H1 (cell line): ENCODE results near the gene GNG4. TPM values are rescaled to one million over a fixed set of nuclear protein-coding genes. Genes with fewer than 3 reads are reported as not detected.

Experiments
- CTCF ChIA-PET: fragments of 300-600 bp; sonication (Branson Sonifier 250); formaldehyde crosslinking; loops from one replicate; lab custom pipeline; 2021; ENCODE audit not compliant: partially characterized antibody; lab: Charles Lee
- POLR2A ChIA-PET: fragments of 300-600 bp; sonication (Branson Sonifier 250); formaldehyde crosslinking; loops from one replicate; lab custom pipeline; 2021; ENCODE audit warnings: inconsistent platforms; ENCODE audit not compliant: partially characterized antibody; lab: Charles Lee
- DNase-seq, 2 experiments: peaks; one replicate each; pipeline versions ENCODE4 v3.0.0 to v3.0.0-alpha.2; 2010 to 2022; ENCODE audit warnings: low spot score in 2 of 2, low read depth in 1 of 2, mixed read lengths in 1 of 2
- FAIRE-seq: peaks from 2 replicates; lab custom pipeline; 2011; peaks lifted over from hg19 to GRCh38; lab: Jason Lieb, UNC
- H2AFZ ChIP-seq: 2 replicates; pipeline ENCODE4 v1.8.1; 2012; ENCODE audit warnings: low read length, inconsistent platforms
- H2AK5ac ChIP-seq: 2 replicates; pipeline ENCODE4 v1.6.1; 2013; ENCODE audit warnings: low read depth, low read length
- H2BK120ac ChIP-seq: replicated peaks from 2 replicates; pipeline ENCODE3; 2013; ENCODE audit warnings: low read depth, low read length, inconsistent platforms
- H2BK12ac ChIP-seq: 2 replicates; pipeline ENCODE4 v1.6.1; 2013; ENCODE audit warnings: low read depth, low read length
- H2BK15ac ChIP-seq: 2 replicates; pipeline ENCODE4 v1.6.1; 2013; ENCODE audit warnings: low read length
- H2BK20ac ChIP-seq: 2 replicates; pipeline ENCODE4 v1.6.1; 2013; ENCODE audit warnings: low read length
- H2BK5ac ChIP-seq: 2 replicates; pipeline ENCODE4 v1.6.1; 2013; ENCODE audit warnings: low read depth, low read length
- H3K14ac ChIP-seq: 2 replicates; pipeline ENCODE4 v1.6.1; 2013; ENCODE audit warnings: inconsistent platforms; ENCODE audit not compliant: insufficient read length
- H3K18ac ChIP-seq: 2 replicates; pipeline ENCODE4 v1.6.1; 2013; ENCODE audit warnings: low read length; ENCODE audit errors: extremely low read depth
- H3K23ac ChIP-seq: 2 replicates; pipeline ENCODE4 v1.6.1; 2013; ENCODE audit warnings: inconsistent platforms; ENCODE audit not compliant: insufficient read length
- H3K23me2 ChIP-seq: 2 replicates; pipeline ENCODE4 v1.6.1; 2013; ENCODE audit warnings: low read depth, low read length
- H3K27ac ChIP-seq: 2 replicates; pipeline ENCODE4 v1.6.1; 2011; ENCODE audit warnings: low read depth, low read length, inconsistent platforms
- H3K27me3 ChIP-seq, 4 experiments: replicated peaks in 1 of 4; 1 replicate in 1 of 4; 2 replicates in 3 of 4; pipeline versions ENCODE4 v1.6.1 to v1.8.1; 2011 to 2013; ENCODE audit warnings: low read length in 3 of 4, mild to moderate bottlenecking in 3 of 4, inconsistent platforms in 2 of 4, mixed read lengths in 2 of 4, moderate library complexity in 1 of 4; ENCODE audit not compliant: control insufficient read depth in 3 of 4, insufficient read depth in 3 of 4; ENCODE audit errors: extremely low read depth in 1 of 4
- H3K36me3 ChIP-seq, 4 experiments: 2 replicates each; pipeline versions ENCODE4 v1.6.1 to v1.8.1; 2011 to 2013; ENCODE audit warnings: mild to moderate bottlenecking in 4 of 4, low read length in 3 of 4, moderate library complexity in 2 of 4, control low read depth in 1 of 4, inconsistent platforms in 1 of 4; ENCODE audit not compliant: insufficient read depth in 4 of 4, control insufficient read depth in 2 of 4
- H3K4ac ChIP-seq: replicated peaks from 2 replicates; pipeline ENCODE3; 2013; ENCODE audit warnings: low read length, low read depth, mixed read lengths, inconsistent platforms; ENCODE audit not compliant: insufficient read length
- H3K4me1 ChIP-seq, 4 experiments: replicated peaks in 1 of 4; 1 replicate in 1 of 4; 2 replicates in 3 of 4; pipeline versions ENCODE4 v1.6.1 to v1.8.1; 2011 to 2013; ENCODE audit warnings: low read length in 3 of 4, inconsistent platforms in 2 of 4, mixed read lengths in 1 of 4; ENCODE audit not compliant: insufficient read depth in 4 of 4, control insufficient read depth in 3 of 4
- H3K4me2 ChIP-seq, 2 experiments: 2 replicates each; pipeline versions ENCODE4 v1.6.1 to v1.8.1; 2011 to 2013; ENCODE audit warnings: low read depth in 2 of 2, low read length in 2 of 2, control low read depth in 1 of 2, inconsistent platforms in 1 of 2, mild to moderate bottlenecking in 1 of 2; ENCODE audit not compliant: insufficient read depth in 1 of 2
- H3K4me3 ChIP-seq, 4 experiments: fragments of 200-600, 300-600 bp in 1 of 4; sonication (generic), shearing (Covaris generic), sonication (Bioruptor Twin) in 1 of 4; 2 replicates each; pipeline versions ENCODE4 v1.5.1 to v1.8.1; 2011 to 2016; ENCODE audit warnings: low read length in 4 of 4, low read depth in 3 of 4, control low read depth in 2 of 4, inconsistent platforms in 2 of 4, mild to moderate bottlenecking in 2 of 4, mixed read lengths in 1 of 4, moderate library complexity in 1 of 4; ENCODE audit not compliant: insufficient read depth in 2 of 4; ENCODE audit errors: extremely low read depth in 1 of 4
- H3K56ac ChIP-seq: replicated peaks from 2 replicates; pipeline ENCODE3; 2013; ENCODE audit warnings: low read depth, mild to moderate bottlenecking, mixed read lengths, low read length, inconsistent platforms; ENCODE audit not compliant: insufficient read length
- H3K79me1 ChIP-seq: 2 replicates; pipeline ENCODE4 v1.6.1; 2013; ENCODE audit warnings: low read depth, low read length, control low read depth
- H3K79me2 ChIP-seq, 2 experiments: 2 replicates each; pipeline versions ENCODE4 v1.6.1 to v1.8.1; 2012 to 2013; ENCODE audit warnings: low read length in 2 of 2, mild to moderate bottlenecking in 2 of 2, inconsistent platforms in 1 of 2; ENCODE audit not compliant: insufficient read depth in 2 of 2, control insufficient read depth in 1 of 2
- H3K9ac ChIP-seq, 4 experiments: replicated peaks in 1 of 4; 1 replicate in 1 of 4; 2 replicates in 3 of 4; pipeline versions ENCODE4 v1.6.1 to v1.8.1; 2011 to 2013; ENCODE audit warnings: low read depth in 3 of 4, low read length in 3 of 4, control low read depth in 2 of 4, mild to moderate bottlenecking in 2 of 4, moderate library complexity in 2 of 4, inconsistent platforms in 1 of 4; ENCODE audit errors: extremely low read depth in 1 of 4
- H3K9me3 ChIP-seq, 2 experiments: 2 replicates each; pipeline versions ENCODE4 v1.6.1 to v1.8.1; 2012 to 2013; ENCODE audit warnings: mild to moderate bottlenecking in 2 of 2, moderate library complexity in 2 of 2, control low read depth in 1 of 2, inconsistent platforms in 1 of 2, low read depth in 1 of 2, low read length in 1 of 2, mixed read lengths in 1 of 2; ENCODE audit not compliant: insufficient read depth in 2 of 2
- H4K20me1 ChIP-seq, 2 experiments: replicated peaks in 1 of 2; 2 replicates each; pipeline versions ENCODE3 to v1.8.1; 2011 to 2013; ENCODE audit warnings: inconsistent platforms in 2 of 2, low read length in 2 of 2, mild to moderate bottlenecking in 1 of 2; ENCODE audit not compliant: insufficient read depth in 2 of 2, control insufficient read depth in 1 of 2
- H4K5ac ChIP-seq: 2 replicates; pipeline ENCODE4 v1.6.1; 2013; ENCODE audit warnings: low read length, low read depth, mixed read lengths, inconsistent platforms; ENCODE audit not compliant: insufficient read length
- H4K8ac ChIP-seq: 2 replicates; pipeline ENCODE4 v1.8.0; 2013; ENCODE audit warnings: mild to moderate bottlenecking, moderate library complexity, low read length, inconsistent platforms; ENCODE audit not compliant: insufficient read depth; ENCODE audit errors: extremely low read depth
- H4K91ac ChIP-seq: replicated peaks from 2 replicates; pipeline ENCODE3; 2013; ENCODE audit warnings: low read length, mixed read lengths, inconsistent platforms; ENCODE audit not compliant: insufficient read length
- ATF3 ChIP-seq: IDR thresholded peaks from 2 replicates; pipeline ENCODE4 v1.6.1; 2011; ENCODE audit warnings: low read depth, mild to moderate bottlenecking, low read length; ENCODE audit not compliant: insufficient read depth
- CBX8 ChIP-seq: fragments of 300-800, 300-1000 bp; sonication (generic); IDR thresholded peaks from 2 replicates; pipeline ENCODE4 v1.7.1; 2016; ENCODE audit warnings: low read depth, low read length, borderline replicate concordance
- CREB1 ChIP-seq: IDR thresholded peaks from 2 replicates; pipeline ENCODE4 v1.6.1; 2012; ENCODE audit warnings: inconsistent platforms
- JUND ChIP-seq: IDR thresholded peaks from 2 replicates; pipeline ENCODE4 v1.6.1; 2011; ENCODE audit warnings: mild to moderate bottlenecking, improper control_type of control experiment, low read length
- KDM4A ChIP-seq: IDR thresholded peaks from one replicate; pipeline ENCODE4 v1.7.1; 2012; ENCODE audit warnings: low read depth, mild to moderate bottlenecking, moderate library complexity, low read length, inconsistent platforms; ENCODE audit not compliant: severe bottlenecking
- SAP30 ChIP-seq: fragments of 300-600 bp; sonication (generic); IDR thresholded peaks from 2 replicates; pipeline ENCODE4 v1.7.1; 2012; ENCODE audit warnings: low read length, moderate library complexity, mild to moderate bottlenecking, inconsistent platforms; ENCODE audit not compliant: insufficient read depth, insufficient replicate concordance
- WGBS, 2 experiments: shearing (Covaris generic) in 1 of 2; methylation state at CpG; one replicate each; pipeline versions ENCODE4 v1.1.6 to v1.1.7; 2013 to 2015; ENCODE audit warnings: low lambda C conversion rate in 2 of 2, mixed read lengths in 2 of 2, inconsistent platforms in 1 of 2, low coverage in 1 of 2, missing lambda C conversion rate in 1 of 2; ENCODE audit not compliant: insufficient replicate concordance in 2 of 2, insufficient coverage in 1 of 2, insufficient read length in 1 of 2; ENCODE audit errors: extremely low coverage in 1 of 2, missing lambda C conversion rate in 1 of 2; 5-methylcytosine and 5-hydroxymethylcytosine counted together
- polyA plus RNA-seq, 7 experiments: library from polyadenylated mRNA; depleted of rRNA in 3 of 7; stranded (reverse) in 5 of 7; unstranded in 2 of 7; fragments of >200 nt in 5 of 7; fragments of 200-250 nt in 2 of 7; gene quantifications; 1 replicate in 5 of 7; 2 replicates in 1 of 7; 4 replicates in 1 of 7; pipeline versions ENCODE4 v1.2.1 to v1.2.3, GENCODE V29; 2011 to 2013; ENCODE audit warnings: missing spikeins in 2 of 7, mixed read lengths in 2 of 7
- total RNA-seq: library from RNA; stranded (reverse); fragmentation: NEBNext Ultra II Directional; extraction: Animal tissue kit (Norgen Biotek cat#: 25700); gene quantifications from 2 replicates; pipeline ENCODE4 v1.2.1, GENCODE V29; 2021
- TF ChIP-seq, protein P1 (sequence below), 3 experiments: IDR thresholded peaks; 1 replicate in 2 of 3; 2 replicates in 1 of 3; pipeline versions ENCODE4 v1.5.1 to v1.6.1; 2011; ENCODE audit warnings: low read length in 3 of 3, mild to moderate bottlenecking in 3 of 3, inconsistent platforms in 2 of 3, low read depth in 1 of 3, moderate library complexity in 1 of 3; ENCODE audit not compliant: insufficient read depth in 1 of 3; ENCODE audit errors: control extremely low read depth in 1 of 3

Gene GNG4
- total and polyA plus RNA-seq, 2 of the 8 experiments (the other 6 are each of a cell fraction or from before 2014, with no cell fraction given) = 95.5 to 96.8 TPM

GRCh38 chr1:235552146-235552716, 97.4 kb downstream of the GNG4 start:
- ChIA-PET CTCF (interaction anchor here (0.6 to 5.6 kb wide), 6 partner anchors 8 to 188 kb away, joined by 3 to 31 read pairs (median 4); no protein-coding TSS in a partner anchor), POLR2A (no interaction called here)
- H3K27me3 ChIP-seq = no peaks in the 10 kb centered on the region
- no peak overlapping the region for H3K56ac ChIP-seq
- no peak for DNase-seq
- H2BK120ac ChIP-seq = no peak overlapping the region
- H3K4me1 ChIP-seq = peaks cover 0 to 1% (median 0%) of the 10 kb centered on the region in 4 experiments; a peak in 2 of 7 replicates
- no peak overlapping the region for H3K18ac ChIP-seq
- H2BK5ac ChIP-seq = no peak overlapping the region
- no peak overlapping the region for H4K5ac ChIP-seq
- H2BK20ac ChIP-seq = no peak overlapping the region
- H3K36me3 ChIP-seq = no peaks in the 10 kb centered on the region; a peak in 2 of 8 replicates
- no peak for TF ChIP-seq SAP30
- no peak for TF ChIP-seq CREB1
- TF ChIP-seq CBX8 = no peak
- TF ChIP-seq ATF3 = no peak
- TF ChIP-seq JUND = no peak
- no peak for TF ChIP-seq KDM4A
- TF ChIP-seq, protein P1, sequence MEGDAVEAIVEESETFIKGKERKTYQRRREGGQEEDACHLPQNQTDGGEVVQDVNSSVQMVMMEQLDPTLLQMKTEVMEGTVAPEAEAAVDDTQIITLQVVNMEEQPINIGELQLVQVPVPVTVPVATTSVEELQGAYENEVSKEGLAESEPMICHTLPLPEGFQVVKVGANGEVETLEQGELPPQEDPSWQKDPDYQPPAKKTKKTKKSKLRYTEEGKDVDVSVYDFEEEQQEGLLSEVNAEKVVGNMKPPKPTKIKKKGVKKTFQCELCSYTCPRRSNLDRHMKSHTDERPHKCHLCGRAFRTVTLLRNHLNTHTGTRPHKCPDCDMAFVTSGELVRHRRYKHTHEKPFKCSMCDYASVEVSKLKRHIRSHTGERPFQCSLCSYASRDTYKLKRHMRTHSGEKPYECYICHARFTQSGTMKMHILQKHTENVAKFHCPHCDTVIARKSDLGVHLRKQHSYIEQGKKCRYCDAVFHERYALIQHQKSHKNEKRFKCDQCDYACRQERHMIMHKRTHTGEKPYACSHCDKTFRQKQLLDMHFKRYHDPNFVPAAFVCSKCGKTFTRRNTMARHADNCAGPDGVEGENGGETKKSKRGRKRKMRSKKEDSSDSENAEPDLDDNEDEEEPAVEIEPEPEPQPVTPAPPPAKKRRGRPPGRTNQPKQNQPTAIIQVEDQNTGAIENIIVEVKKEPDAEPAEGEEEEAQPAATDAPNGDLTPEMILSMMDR (IDR thresholded peaks at IDR 0.05; ENCODE audit: control extremely low read depth in 1 of 3, insufficient read depth in 1 of 3, low read depth in 1 of 3, low read length in 3 of 3) = no peak
- H4K8ac ChIP-seq = no peak overlapping the region
- H2BK15ac ChIP-seq = no peak overlapping the region
- H2AFZ ChIP-seq = no peak overlapping the region
- H3K79me1 ChIP-seq = no peaks in the 10 kb centered on the region
- H2BK12ac ChIP-seq = no peak overlapping the region
- H3K23ac ChIP-seq = no peak overlapping the region
- H3K4me3 ChIP-seq = no peak overlapping the region
- no peak for FAIRE-seq
- H3K9me3 ChIP-seq = no peaks in the 10 kb centered on the region
- H3K4me2 ChIP-seq = no peak overlapping the region
- 92% methylated on average over 10 of the region's 10 CpGs; no CpG with 5 or more reads in 1 of the 2 experiments for WGBS, 2 experiments
- H4K91ac ChIP-seq = no peak overlapping the region
- H2AK5ac ChIP-seq = no peak overlapping the region
- peaks cover 1 to 2% of the 10 kb centered on the region in 2 experiments for H4K20me1 ChIP-seq
- H3K27ac ChIP-seq = no peak overlapping the region
- no peak overlapping the region for H3K4ac ChIP-seq
- H3K79me2 ChIP-seq = no peaks in the 10 kb centered on the region
- no peaks in the 10 kb centered on the region for H3K23me2 ChIP-seq
- no peak overlapping the region for H3K9ac ChIP-seq
- no peak overlapping the region for H3K14ac ChIP-seq
